Measurements from ENCODE around the gene MORF4L1. TPM values are rescaled to one million over a fixed set of nuclear protein-coding genes. Genes with fewer than 3 reads are reported as not detected.
"Not testable (repeated sequence)": the region's sequence is repeated elsewhere in the genome, so short reads cannot be mapped to it uniquely, and the experiment has no call there.

Gene MORF4L1
- total RNA-seq, 2 donors from 2014 or later = 221 to 237 TPM

- Histone ChIP-seq H3K9ac (ENCODE audit: low read depth in 2 of 2, low read length in 2 of 2) (no peak overlapping the region), H3K27ac (no peak overlapping the region), H3K9me3 (no peaks in the 10 kb centered on the region), H3K27me3 (no peaks in the 10 kb centered on the region), H3K4me1 (no peaks in the 10 kb centered on the region), H3K4me3 (no peak overlapping the region), H3K36me3 (no peaks in the 10 kb centered on the region)
- intact Hi-C loops (cut with DNase I) = no loop called here
- no peak for DNase-seq
- TF ChIP-seq, protein P1, sequence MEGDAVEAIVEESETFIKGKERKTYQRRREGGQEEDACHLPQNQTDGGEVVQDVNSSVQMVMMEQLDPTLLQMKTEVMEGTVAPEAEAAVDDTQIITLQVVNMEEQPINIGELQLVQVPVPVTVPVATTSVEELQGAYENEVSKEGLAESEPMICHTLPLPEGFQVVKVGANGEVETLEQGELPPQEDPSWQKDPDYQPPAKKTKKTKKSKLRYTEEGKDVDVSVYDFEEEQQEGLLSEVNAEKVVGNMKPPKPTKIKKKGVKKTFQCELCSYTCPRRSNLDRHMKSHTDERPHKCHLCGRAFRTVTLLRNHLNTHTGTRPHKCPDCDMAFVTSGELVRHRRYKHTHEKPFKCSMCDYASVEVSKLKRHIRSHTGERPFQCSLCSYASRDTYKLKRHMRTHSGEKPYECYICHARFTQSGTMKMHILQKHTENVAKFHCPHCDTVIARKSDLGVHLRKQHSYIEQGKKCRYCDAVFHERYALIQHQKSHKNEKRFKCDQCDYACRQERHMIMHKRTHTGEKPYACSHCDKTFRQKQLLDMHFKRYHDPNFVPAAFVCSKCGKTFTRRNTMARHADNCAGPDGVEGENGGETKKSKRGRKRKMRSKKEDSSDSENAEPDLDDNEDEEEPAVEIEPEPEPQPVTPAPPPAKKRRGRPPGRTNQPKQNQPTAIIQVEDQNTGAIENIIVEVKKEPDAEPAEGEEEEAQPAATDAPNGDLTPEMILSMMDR (IDR thresholded peaks at IDR 0.05) = no peak
These were observed 31.3 kb upstream of the MORF4L1 start for GRCh38 chr15:78841376-78841706.

- DNase-seq = no peak
- intact Hi-C loops (cut with DNase I) = no loop called here
- H3K4me3 ChIP-seq = no peak overlapping the region
- no peaks in the 10 kb centered on the region for H3K27me3 ChIP-seq
- H3K27ac ChIP-seq = no peak overlapping the region
- no peaks in the 10 kb centered on the region for H3K4me1 ChIP-seq
- H3K9ac ChIP-seq (ENCODE audit: low read depth in 2 of 2, low read length in 2 of 2) = no peak overlapping the region
- TF ChIP-seq, protein P1 (IDR thresholded peaks at IDR 0.05) = no peak
- no peaks in the 10 kb centered on the region for H3K9me3 ChIP-seq
- H3K36me3 ChIP-seq = no peaks in the 10 kb centered on the region
These were observed 30.8 kb upstream of the MORF4L1 start for GRCh38 chr15:78841891-78842290.

DNA sequence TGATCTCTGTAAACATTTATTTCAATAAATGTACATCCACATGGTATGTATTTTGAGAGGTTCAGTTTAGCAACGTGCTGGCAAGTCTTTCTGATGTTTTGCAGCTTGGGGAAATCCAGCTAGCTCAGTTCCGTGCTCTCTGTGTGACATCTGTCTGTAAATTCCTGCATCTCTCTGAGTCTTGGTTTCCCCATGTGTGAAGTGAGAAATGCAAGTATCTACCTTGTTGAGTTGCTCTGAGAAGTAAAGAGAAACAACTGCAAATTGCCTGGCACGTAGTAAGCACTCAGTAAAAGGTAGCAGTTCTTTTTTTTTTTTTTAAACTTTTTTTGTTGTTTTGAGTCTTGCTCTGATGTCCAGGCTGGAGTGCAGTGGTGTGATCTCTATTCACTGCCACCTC lies 30.2 kb upstream of the MORF4L1 start:
- no peak overlapping the region for H3K9ac ChIP-seq (ENCODE audit: low read depth in 2 of 2, low read length in 2 of 2)
- H3K27me3 ChIP-seq = no peaks in the 10 kb centered on the region
- DNase-seq = no peak
- H3K9me3 ChIP-seq = no peaks in the 10 kb centered on the region
- no peak overlapping the region for H3K4me3 ChIP-seq
- TF ChIP-seq, protein P1 (IDR thresholded peaks at IDR 0.05) = no peak
- no peaks in the 10 kb centered on the region for H3K36me3 ChIP-seq
- intact Hi-C loops (cut with DNase I) = no loop called here
- H3K27ac ChIP-seq = no peak overlapping the region
- H3K4me1 ChIP-seq = no peaks in the 10 kb centered on the region

GRCh38 chr15:78846906-78847305 lies 25.8 kb upstream of the MORF4L1 start:
- H3K36me3 ChIP-seq; H3K27ac ChIP-seq; H3K4me3 ChIP-seq; intact Hi-C loops (cut with DNase I); H3K9ac ChIP-seq (ENCODE audit: low read depth in 2 of 2, low read length in 2 of 2); H3K4me1 ChIP-seq; H3K9me3 ChIP-seq; H3K27me3 ChIP-seq; DNase-seq: not testable (repeated sequence)

- H3K36me3 ChIP-seq; intact Hi-C loops (cut with DNase I); H3K4me3 ChIP-seq; DNase-seq; H3K9me3 ChIP-seq; H3K4me1 ChIP-seq; H3K27me3 ChIP-seq; H3K27ac ChIP-seq; H3K9ac ChIP-seq (ENCODE audit: low read depth in 2 of 2, low read length in 2 of 2): not testable (repeated sequence)
These were observed 25.2 kb upstream of the MORF4L1 start for GRCh38 chr15:78847387-78847906.

DNA sequence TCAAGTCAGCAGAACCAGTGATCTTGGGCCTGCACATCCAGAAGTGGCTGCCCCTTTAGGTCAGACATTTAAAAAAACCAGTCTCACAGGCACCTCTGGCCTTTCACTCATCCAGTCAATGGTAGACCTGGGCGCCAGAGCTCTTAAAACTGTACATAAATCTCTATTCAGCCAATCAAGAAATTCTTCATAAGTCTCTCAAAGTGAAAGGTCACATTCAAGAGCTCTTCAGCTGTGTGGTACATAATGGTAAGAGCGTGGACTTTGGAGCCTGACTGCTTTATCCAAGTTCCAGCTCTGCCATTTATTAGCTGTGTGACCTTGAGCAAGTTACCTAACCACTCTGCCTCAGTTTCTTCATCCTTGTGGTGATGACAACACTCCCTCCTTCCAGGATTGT lies 22.3 kb upstream of the MORF4L1 start:
- Histone ChIP-seq H3K27me3 (no peaks in the 10 kb centered on the region), H3K4me1 (no peaks in the 10 kb centered on the region), H3K36me3 (no peaks in the 10 kb centered on the region), H3K9me3 (no peaks in the 10 kb centered on the region), H3K9ac (ENCODE audit: low read depth in 2 of 2, low read length in 2 of 2) (no peak overlapping the region), H3K27ac (no peak overlapping the region), H3K4me3 (no peak overlapping the region)
- TF ChIP-seq, protein P1 (IDR thresholded peaks at IDR 0.05) = no peak
- no peak for DNase-seq
- intact Hi-C loops (cut with DNase I) = no loop called here

Measured in colonic mucosa (tissue), 4 donors.